Activated CD4-positive, alpha-beta T cell treated with anti-CD3 and anti-CD28 coated beads for 36 hours (primary cell): ENCODE measurements around the gene ARFGEF3. TPM values are rescaled to one million over a fixed set of nuclear protein-coding genes. Genes with fewer than 3 reads are reported as not detected.

Source experiments
- ATAC-seq: fragments of 200-7000 bp; cut with Tn5 transposase; one replicate; pipeline ENCODE4 v1.10.0; 2021; ENCODE audit warnings: mild to moderate bottlenecking, moderate library complexity
- CTCF ChIA-PET: fragments of 350-600 bp; sonication (Branson Sonifier 250); formaldehyde crosslinking; loops from one replicate; lab custom pipeline; 2021; ENCODE audit warnings: antibody characterized with exemption; lab: Charles Lee
- POLR2A ChIA-PET: fragments of 350-600 bp; sonication (Branson Sonifier 250); formaldehyde crosslinking; loops from one replicate; lab custom pipeline; 2021; ENCODE audit warnings: antibody characterized with exemption, inconsistent platforms; lab: Charles Lee
- DNase-seq: peaks from one replicate; pipeline ENCODE4 v3.0.0-alpha.2; 2020
- H3K27ac Mint-ChIP-seq: one replicate; pipeline ENCODE4 v1.8.0; 2021; ENCODE audit warnings: mixed read lengths
- H3K27me3 Mint-ChIP-seq: one replicate; pipeline ENCODE4 v1.8.0; 2021; ENCODE audit warnings: mixed read lengths
- H3K36me3 Mint-ChIP-seq: one replicate; pipeline ENCODE4 v1.8.0; 2021; ENCODE audit warnings: low read depth, mixed read lengths
- H3K4me1 Mint-ChIP-seq: one replicate; pipeline ENCODE4 v1.8.0; 2021; ENCODE audit warnings: mixed read lengths
- H3K4me3 Mint-ChIP-seq: one replicate; pipeline ENCODE4 v1.8.0; 2021; ENCODE audit warnings: mild to moderate bottlenecking, moderate library complexity, mixed read lengths
- H3K9me3 Mint-ChIP-seq: one replicate; pipeline ENCODE4 v1.8.0; 2021; ENCODE audit warnings: low read depth, mixed read lengths
- intact Hi-C, 2 experiments: fragments of 100-400 bp; cut with DNase I in 1 of 2; cut with micrococcal nuclease in 1 of 2; formaldehyde crosslinking; loops; one replicate each; pipeline versions ENCODE4 v1.14.2 to v1.15.1; 2022 to 2024; cut with DNase I, micrococcal nuclease
- total RNA-seq, 2 experiments: library from RNA; stranded (reverse); gene quantifications; one replicate each; pipeline ENCODE4 v1.2.3, GENCODE V29; 2021

ARFGEF3 gene
- total RNA-seq, 2 experiments from 2014 or later: 1.6 to 1.7 TPM

- intact Hi-C loops: no loop called here
- Mint-ChIP-seq H3K36me3 (no peaks in the 10 kb centered on the region), H3K9me3 (no peaks in the 10 kb centered on the region), H3K4me1 (no peaks in the 10 kb centered on the region), H3K27ac (no peak within 1 kb of the TSS), H3K27me3 (peaks cover 27% of the 10 kb centered on the region), H3K4me3 (no peak within 1 kb of the TSS)
- ChIA-PET CTCF (no interaction called here), POLR2A (no interaction called here)
- ATAC-seq (no peak), DNase-seq (no peak)
These were observed 56.7 kb downstream of the ARFGEF3 start, which contains the start of gene PBOV1 for GRCh38 chr6:138218449-138218848. Gene PBOV1 (minus strand): TSS chr6:138218491. CDS start chr6:138218395, 96 bp downstream.

DNA sequence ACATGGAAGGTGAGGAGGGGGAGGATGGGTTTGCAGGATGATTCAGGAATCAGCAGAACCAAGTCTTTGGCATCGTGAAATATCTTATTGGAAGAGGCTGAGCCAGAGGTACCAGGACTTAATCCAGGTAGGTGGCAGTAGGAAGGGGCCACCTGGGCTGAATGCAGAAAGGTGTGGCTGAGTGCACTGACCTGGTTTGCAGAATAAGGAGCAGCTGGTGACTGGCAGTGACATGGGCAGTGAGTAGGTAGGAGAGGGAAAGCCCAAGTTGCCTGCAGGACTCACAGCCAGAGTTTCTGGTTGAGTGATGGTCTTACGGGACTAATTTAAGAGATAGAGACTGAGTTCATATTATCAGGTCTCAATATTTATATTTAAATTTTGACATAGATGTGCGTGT, 57.7 kb downstream of the ARFGEF3 start:
- ATAC-seq: no peak
- intact Hi-C loops: no loop called here
- Mint-ChIP-seq H3K4me3 (no peak overlapping the region), H3K27ac (no peak overlapping the region), H3K36me3 (no peaks in the 10 kb centered on the region), H3K27me3 (peaks cover 27% of the 10 kb centered on the region), H3K9me3 (no peaks in the 10 kb centered on the region), H3K4me1 (no peaks in the 10 kb centered on the region)
- POLR2A ChIA-PET: no interaction called here
- no peak for DNase-seq
- CTCF ChIA-PET: interaction anchor here (0.8 kb wide), 1 partner anchor 560 kb away, joined by 3 read pairs; no protein-coding TSS in a partner anchor

DNA sequence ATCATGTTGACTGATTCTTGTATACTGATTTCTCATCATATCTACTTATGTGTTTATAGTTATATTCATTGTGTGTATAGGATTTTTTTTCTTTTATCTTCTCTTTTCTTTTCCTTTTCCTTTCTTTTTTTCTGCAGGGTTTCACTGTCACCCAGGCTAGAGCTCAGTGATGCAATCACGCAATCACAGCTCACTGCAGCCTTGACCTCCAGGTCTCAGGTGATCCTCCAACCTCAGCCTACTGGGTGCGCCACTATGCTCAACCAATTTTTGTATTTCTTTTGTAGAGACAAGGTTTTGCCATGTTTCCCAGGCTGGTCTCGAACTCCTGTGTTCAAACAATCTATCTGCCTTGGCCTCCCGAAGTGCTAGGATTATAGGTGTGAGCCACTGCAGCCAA, 58.2 kb downstream of the ARFGEF3 start:
- Mint-ChIP-seq H3K27me3 (peaks cover 27% of the 10 kb centered on the region), H3K4me1 (no peaks in the 10 kb centered on the region), H3K4me3 (no peak overlapping the region), H3K9me3 (no peaks in the 10 kb centered on the region), H3K36me3 (no peaks in the 10 kb centered on the region), H3K27ac (no peak overlapping the region)
- ChIA-PET POLR2A (no interaction called here), CTCF (interaction anchor here (0.8 kb wide), 1 partner anchor 561 kb away, joined by 3 read pairs; no protein-coding TSS in a partner anchor)
- intact Hi-C loops: no loop called here
- ATAC-seq (no peak), DNase-seq (no peak)

GRCh38 chr6:138222901-138223546, 61.3 kb downstream of the ARFGEF3 start:
- ATAC-seq: no peak
- Mint-ChIP-seq H3K36me3 (no peaks in the 10 kb centered on the region), H3K4me3 (no peak overlapping the region), H3K27me3 (peaks cover 19% of the 10 kb centered on the region), H3K9me3 (no peaks in the 10 kb centered on the region), H3K4me1 (no peaks in the 10 kb centered on the region), H3K27ac (no peak overlapping the region)
- ChIA-PET POLR2A (no interaction called here), CTCF (no interaction called here)
- DNase-seq: no peak
- intact Hi-C loops: no loop called here

- CTCF ChIA-PET: interaction anchor here (0.6 to 1.6 kb wide), 3 partner anchors 9 to 110 kb away, joined by 3 to 6 read pairs (median 4); no protein-coding TSS in a partner anchor
- DNase-seq (no peak), ATAC-seq (no peak)
- Mint-ChIP-seq H3K27me3 (peaks cover 12% of the 10 kb centered on the region), H3K4me1 (no peaks in the 10 kb centered on the region), H3K36me3 (no peaks in the 10 kb centered on the region), H3K9me3 (no peaks in the 10 kb centered on the region), H3K4me3 (no peak overlapping the region), H3K27ac (no peak overlapping the region)
- intact Hi-C loops: no loop called here
- POLR2A ChIA-PET: no interaction called here
These were observed 64.2 kb downstream of the ARFGEF3 start for GRCh38 chr6:138225953-138226352.

DNA sequence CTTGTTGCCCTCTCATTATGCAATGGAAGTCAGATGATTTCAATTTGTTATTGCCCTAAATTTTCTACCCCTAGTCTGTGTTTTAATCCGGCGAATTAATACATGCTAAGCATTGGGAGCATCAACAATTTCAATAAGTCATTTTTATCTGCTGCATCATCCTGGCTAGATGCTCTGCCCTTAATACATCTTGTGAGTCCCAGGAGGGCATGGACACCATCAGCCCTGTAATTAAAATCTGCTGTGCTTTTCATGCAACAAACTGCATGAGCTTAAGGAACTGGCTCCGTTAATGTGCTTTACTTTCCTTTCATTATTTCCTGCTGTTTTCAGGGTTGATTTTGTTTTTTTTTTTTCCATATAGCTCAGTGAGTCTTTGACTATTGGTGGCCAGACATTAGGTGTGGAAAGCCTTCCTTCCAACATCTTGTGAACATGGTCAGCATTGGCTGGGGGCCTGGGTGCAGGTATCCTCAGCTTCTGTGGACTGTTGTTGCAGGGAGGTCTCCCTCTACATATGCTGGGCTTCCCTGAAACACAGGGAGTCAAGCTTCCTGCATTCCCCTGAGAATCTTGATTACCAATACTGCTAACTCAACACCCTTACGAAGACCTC, 65.1 kb downstream of the ARFGEF3 start:
- Mint-ChIP-seq H3K4me1 (no peaks in the 10 kb centered on the region), H3K36me3 (no peaks in the 10 kb centered on the region), H3K27ac (no peak overlapping the region), H3K9me3 (no peaks in the 10 kb centered on the region), H3K27me3 (peaks cover 12% of the 10 kb centered on the region), H3K4me3 (no peak overlapping the region)
- DNase-seq (no peak), ATAC-seq (no peak)
- ChIA-PET CTCF (interaction anchor here (0.6 to 1.6 kb wide), 3 partner anchors 90 to 111 kb away, joined by 3 to 6 read pairs (median 3); no protein-coding TSS in a partner anchor), POLR2A (interaction anchor here (0.6 kb wide), 1 partner anchor 890 kb away, joined by 4 read pairs; no protein-coding TSS in a partner anchor)
- intact Hi-C loops: no loop called here

- Mint-ChIP-seq H3K27me3 (peaks cover 12% of the 10 kb centered on the region), H3K4me3 (no peak overlapping the region), H3K27ac (no peak overlapping the region), H3K9me3 (no peaks in the 10 kb centered on the region), H3K4me1 (no peaks in the 10 kb centered on the region), H3K36me3 (no peaks in the 10 kb centered on the region)
- DNase-seq: no peak
- ChIA-PET POLR2A (no interaction called here), CTCF (no interaction called here)
- no peak for ATAC-seq
- intact Hi-C loops: no loop called here
These were observed 65.6 kb downstream of the ARFGEF3 start for GRCh38 chr6:138227316-138227781.

DNA sequence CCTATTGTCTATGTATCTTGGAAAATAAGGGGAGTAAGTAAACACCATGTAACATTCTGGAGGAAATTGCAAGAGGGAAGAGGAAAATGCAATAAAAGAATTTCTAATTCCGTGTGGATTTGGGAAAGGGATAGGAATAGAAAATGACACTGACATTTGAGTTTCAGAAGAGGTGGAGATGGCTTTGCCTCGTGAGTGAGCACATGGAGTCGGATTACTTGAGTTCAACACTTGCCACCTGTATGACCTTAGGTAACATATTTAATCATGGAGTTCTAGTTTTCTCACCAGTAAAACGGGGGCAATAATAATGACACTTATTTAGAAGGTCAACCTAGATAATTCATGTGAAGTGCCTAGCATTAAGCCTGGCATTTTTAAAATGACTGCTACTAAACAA, 67.3 kb downstream of the ARFGEF3 start:
- ATAC-seq: no peak
- POLR2A ChIA-PET: no interaction called here
- Mint-ChIP-seq H3K27me3 (peaks cover 9% of the 10 kb centered on the region), H3K9me3 (no peaks in the 10 kb centered on the region), H3K4me1 (no peaks in the 10 kb centered on the region), H3K36me3 (no peaks in the 10 kb centered on the region), H3K4me3 (no peak overlapping the region), H3K27ac (no peak overlapping the region)
- intact Hi-C loops: no loop called here
- CTCF ChIA-PET: no interaction called here
- DNase-seq: no peak

- Mint-ChIP-seq H3K9me3 (no peaks in the 10 kb centered on the region), H3K27ac (no peak overlapping the region), H3K27me3 (peaks cover 9% of the 10 kb centered on the region), H3K4me3 (no peak overlapping the region), H3K4me1 (no peaks in the 10 kb centered on the region), H3K36me3 (no peaks in the 10 kb centered on the region)
- DNase-seq (no peak), ATAC-seq (no peak)
- intact Hi-C loops: no loop called here
- ChIA-PET CTCF (no interaction called here), POLR2A (no interaction called here)
These were observed 68.0 kb downstream of the ARFGEF3 start for GRCh38 chr6:138229663-138230179.

DNA sequence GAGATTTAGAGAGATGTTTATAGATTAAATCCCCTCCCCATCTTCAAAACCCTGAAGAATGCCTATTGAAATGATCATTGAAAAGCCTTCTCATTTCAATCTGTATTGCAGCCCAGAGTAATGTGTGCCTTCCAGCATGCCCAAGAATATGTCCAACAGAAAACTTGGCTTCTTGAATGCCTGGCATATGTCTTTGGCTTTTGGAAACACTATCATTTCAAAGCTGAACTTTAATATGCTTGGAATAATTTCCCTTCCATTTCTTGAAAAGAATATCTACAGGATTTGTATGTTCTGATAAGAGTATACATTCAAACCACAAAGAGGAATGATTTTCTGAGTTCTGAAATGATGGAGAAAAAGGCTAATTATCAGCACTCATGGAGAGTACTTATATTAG, 68.5 kb downstream of the ARFGEF3 start:
- CTCF ChIA-PET: no interaction called here
- POLR2A ChIA-PET: no interaction called here
- Mint-ChIP-seq H3K27me3 (peaks cover 9% of the 10 kb centered on the region), H3K4me3 (no peak overlapping the region), H3K9me3 (no peaks in the 10 kb centered on the region), H3K36me3 (no peaks in the 10 kb centered on the region), H3K4me1 (no peaks in the 10 kb centered on the region), H3K27ac (no peak overlapping the region)
- intact Hi-C loops: no loop called here
- ATAC-seq (no peak), DNase-seq (no peak)

DNA sequence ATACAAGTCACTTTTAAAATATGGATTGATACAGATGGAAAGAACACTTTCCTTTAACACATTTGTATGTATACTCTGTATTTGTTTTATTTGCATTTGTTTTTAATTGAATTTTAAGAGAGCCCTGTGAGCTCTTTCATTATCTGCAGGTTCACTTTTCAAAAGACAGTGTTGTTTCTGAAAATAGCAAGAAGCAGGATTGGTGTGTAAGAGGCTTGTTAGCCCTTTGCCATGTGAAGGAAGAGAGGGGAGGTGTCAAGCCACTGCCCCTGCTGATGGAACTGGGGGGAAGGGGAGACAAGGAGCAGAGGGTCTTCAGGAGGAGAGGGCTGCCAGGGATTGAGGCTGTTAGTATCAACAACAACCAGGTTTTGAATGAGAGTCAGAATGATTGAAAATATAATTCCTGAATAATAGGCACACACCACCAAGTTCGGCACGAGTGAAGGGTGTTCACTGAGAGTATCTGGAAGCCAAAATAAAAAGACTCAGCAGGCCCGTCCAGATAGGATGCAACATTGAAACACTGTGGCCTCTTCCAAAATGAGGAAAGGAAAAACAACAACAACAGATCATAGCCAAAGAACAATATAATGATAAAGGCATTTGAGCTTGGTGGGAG, 69.1 kb downstream of the ARFGEF3 start:
- no peaks in the 10 kb centered on the region for H3K9me3 Mint-ChIP-seq
- H3K4me3 Mint-ChIP-seq: no peak overlapping the region
- no peak for DNase-seq
- no peak overlapping the region for H3K27ac Mint-ChIP-seq
- no peaks in the 10 kb centered on the region for H3K4me1 Mint-ChIP-seq
- ChIA-PET POLR2A (no interaction called here), CTCF (no interaction called here)
- intact Hi-C loops: no loop called here
- peaks cover 6% of the 10 kb centered on the region for H3K27me3 Mint-ChIP-seq
- no peak for ATAC-seq
- no peaks in the 10 kb centered on the region for H3K36me3 Mint-ChIP-seq
